Gastrocnemius medialis (tissue), 4 donors: ENCODE data around the gene CXXC5. TPM values are rescaled to one million over a fixed set of nuclear protein-coding genes. Genes with fewer than 3 reads are reported as not detected.

ENCODE experiments used
- ATAC-seq, 2 donors: fragments of 150-250 bp; one replicate each; pipeline ENCODE4 v1.9.1; 2016
- DNase-seq, 2 donors: peaks; one replicate each; pipeline ENCODE4 v3.0.0-alpha.2; 2019
- H3K27ac ChIP-seq, 4 donors: fragments of 200-600 bp; sonication (generic); 1 replicate in 1 of 4; 2 replicates in 3 of 4; pipeline ENCODE4 v1.5.1; 2016 to 2018; ENCODE audit warnings: mild to moderate bottlenecking in 2 of 4, moderate library complexity in 1 of 4
- H3K27me3 ChIP-seq, 3 donors: fragments of 200-600 bp; sonication (generic) in 2 of 3; 1 replicate in 1 of 3; 2 replicates in 2 of 3; pipeline versions ENCODE4 v1.5.1 to v1.6.0; 2016 to 2019; ENCODE audit warnings: mild to moderate bottlenecking in 1 of 3, moderate library complexity in 1 of 3
- H3K36me3 ChIP-seq, 2 donors: fragments of 200-600 bp; sonication (generic) in 1 of 2; one replicate each; pipeline ENCODE4 v1.5.1; 2017 to 2018
- H3K4me1 ChIP-seq, 2 donors: fragments of 200-600 bp; sonication (generic) in 1 of 2; one replicate each; pipeline ENCODE4 v1.5.1; 2016 to 2017; ENCODE audit warnings: mild to moderate bottlenecking in 2 of 2
- H3K4me3 ChIP-seq, 4 donors: fragments of 200-600 bp; sonication (generic) in 3 of 4; 1 replicate in 1 of 4; 2 replicates in 3 of 4; pipeline ENCODE4 v1.5.1; 2016 to 2019; ENCODE audit warnings: mild to moderate bottlenecking in 2 of 4
- H3K9me3 ChIP-seq, 3 donors: fragments of 200-600 bp; sonication (generic) in 2 of 3; 1 replicate in 1 of 3; 2 replicates in 2 of 3; pipeline ENCODE4 v1.5.1; 2016 to 2019
- POLR2A ChIP-seq, 2 donors: fragments of 450-650 bp; IDR thresholded peaks; one replicate each; pipeline ENCODE4 v1.6.1; 2017; ENCODE audit warnings: antibody characterized with exemption in 2 of 2, mild to moderate bottlenecking in 2 of 2, moderate library complexity in 2 of 2
- in situ Hi-C, 4 donors: fragments of 200-750 bp; cut with MboI; loops; one replicate each; pipeline versions ENCODE4 v1.15.0 to v1.8.0; 2017; ENCODE audit warnings: low sequenced_read_pairs in 4 of 4
- intact Hi-C: fragments of 100-400 bp; cut with DNase I; formaldehyde crosslinking; loops from one replicate; pipeline ENCODE4 v1.15.1; 2023; ENCODE audit warnings: low total_unique reads
- total RNA-seq, 4 donors: library from RNA; depleted of rRNA; stranded (reverse); fragments of >200 nt; gene quantifications; one replicate each; pipeline versions ENCODE4 v1.1.0 to v1.2.3, GENCODE V29; 2016
- TF ChIP-seq, protein P1 (sequence below), 5 experiments: fragments of 450-650 bp in 3 of 5; fragments of 200-600 bp in 2 of 5; sonication (generic) in 2 of 5; IDR thresholded peaks in 4 of 5; conservative IDR thresholded peaks in 1 of 5; 1 replicate in 4 of 5; 2 replicates in 1 of 5; pipeline ENCODE4 v1.5.1; 2016 to 2019; ENCODE audit warnings: antibody characterized with exemption in 5 of 5, mild to moderate bottlenecking in 3 of 5, moderate library complexity in 3 of 5

The CXXC5 gene
- total RNA-seq, 4 donors from 2014 or later = 38.5 to 83.8 (median 60.9) TPM

DNA sequence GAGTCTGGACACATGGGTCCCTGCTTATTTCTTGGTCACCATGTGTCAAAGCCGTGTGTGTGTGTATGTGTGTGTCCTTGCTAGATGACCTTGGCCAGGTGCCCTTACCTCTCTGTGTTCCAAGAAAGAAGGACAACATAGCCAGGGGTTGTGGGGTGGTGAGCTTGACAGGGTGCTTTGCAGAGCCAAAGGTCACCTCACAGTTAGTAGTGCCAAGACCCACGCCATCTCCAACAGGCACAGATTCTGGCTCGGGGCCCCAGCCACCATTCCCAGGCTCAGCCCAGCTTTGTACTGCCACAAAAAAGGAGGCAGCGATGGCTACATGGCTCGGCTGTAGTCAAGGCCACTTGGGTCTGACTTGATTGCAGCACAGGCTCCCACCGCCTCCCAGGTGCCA, 39.5 kb downstream of the CXXC5 start:
- H3K4me3 ChIP-seq = no peak overlapping the region
- in situ Hi-C loops = no loop called here
- ATAC-seq (no peak), DNase-seq (peak in 1 of 2 donors; percentile 66)
- TF ChIP-seq, protein P1, sequence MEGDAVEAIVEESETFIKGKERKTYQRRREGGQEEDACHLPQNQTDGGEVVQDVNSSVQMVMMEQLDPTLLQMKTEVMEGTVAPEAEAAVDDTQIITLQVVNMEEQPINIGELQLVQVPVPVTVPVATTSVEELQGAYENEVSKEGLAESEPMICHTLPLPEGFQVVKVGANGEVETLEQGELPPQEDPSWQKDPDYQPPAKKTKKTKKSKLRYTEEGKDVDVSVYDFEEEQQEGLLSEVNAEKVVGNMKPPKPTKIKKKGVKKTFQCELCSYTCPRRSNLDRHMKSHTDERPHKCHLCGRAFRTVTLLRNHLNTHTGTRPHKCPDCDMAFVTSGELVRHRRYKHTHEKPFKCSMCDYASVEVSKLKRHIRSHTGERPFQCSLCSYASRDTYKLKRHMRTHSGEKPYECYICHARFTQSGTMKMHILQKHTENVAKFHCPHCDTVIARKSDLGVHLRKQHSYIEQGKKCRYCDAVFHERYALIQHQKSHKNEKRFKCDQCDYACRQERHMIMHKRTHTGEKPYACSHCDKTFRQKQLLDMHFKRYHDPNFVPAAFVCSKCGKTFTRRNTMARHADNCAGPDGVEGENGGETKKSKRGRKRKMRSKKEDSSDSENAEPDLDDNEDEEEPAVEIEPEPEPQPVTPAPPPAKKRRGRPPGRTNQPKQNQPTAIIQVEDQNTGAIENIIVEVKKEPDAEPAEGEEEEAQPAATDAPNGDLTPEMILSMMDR (IDR thresholded peaks at IDR 0.05 in 4 of 5, conservative IDR thresholded peaks at IDR 0.05 in 1 of 5) = no peak
- no peak for TF ChIP-seq POLR2A (IDR thresholded peaks at IDR 0.05)
- H3K4me1 ChIP-seq = peaks cover 65 to 70% of the 10 kb centered on the region in 2 donors
- no peaks in the 10 kb centered on the region for H3K36me3 ChIP-seq
- no peaks in the 10 kb centered on the region for H3K9me3 ChIP-seq
- peak overlapping the region; percentile 97 to 99 (median 98) for H3K27ac ChIP-seq
- intact Hi-C loops = loop anchor here (2.0 to 10.0 kb wide), 2 partner anchors 77 to 273 kb away; no protein-coding TSS in a partner anchor
- H3K27me3 ChIP-seq = no peaks in the 10 kb centered on the region

DNA sequence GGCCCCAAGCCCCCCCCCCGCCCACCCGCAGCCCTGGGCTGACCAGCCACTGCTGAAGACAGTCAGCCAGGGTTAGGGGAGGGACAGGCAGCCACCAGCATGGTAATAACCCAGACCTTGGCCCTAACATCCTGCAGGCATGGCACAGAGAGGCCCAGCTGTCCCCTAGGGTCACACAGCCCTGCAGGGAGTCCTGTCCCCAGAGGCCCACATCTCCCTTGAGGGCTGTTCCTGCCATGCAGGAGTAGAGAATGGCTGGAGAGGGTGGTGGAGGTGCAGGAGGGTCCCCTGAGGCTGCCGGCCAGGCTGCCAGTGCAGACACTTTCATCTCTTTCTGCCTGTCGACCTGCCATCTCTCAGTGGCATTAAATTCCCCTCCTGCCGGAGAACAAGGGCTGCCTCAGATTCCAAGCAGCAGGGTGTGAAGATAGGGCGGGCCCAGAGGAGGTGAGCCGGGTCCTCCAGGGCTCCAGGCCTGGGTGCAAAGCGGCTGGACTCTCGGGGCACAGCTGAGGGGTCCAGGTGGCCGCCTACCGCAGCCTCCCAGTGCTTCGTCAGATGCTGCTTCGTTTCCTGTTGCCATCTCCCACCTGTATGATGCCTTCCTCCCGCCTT, 40.0 kb downstream of the CXXC5 start:
- Histone ChIP-seq H3K4me3 (no peak overlapping the region), H3K9me3 (no peaks in the 10 kb centered on the region), H3K4me1 (peaks cover 64 to 76% of the 10 kb centered on the region in 2 donors), H3K36me3 (no peaks in the 10 kb centered on the region), H3K27me3 (no peaks in the 10 kb centered on the region), H3K27ac (peak overlapping the region; percentile 97 to 99 (median 98))
- no peak for DNase-seq
- no peak for ATAC-seq
- TF ChIP-seq POLR2A (IDR thresholded peaks at IDR 0.05) = no peak
- TF ChIP-seq, protein P1 (IDR thresholded peaks at IDR 0.05 in 4 of 5, conservative IDR thresholded peaks at IDR 0.05 in 1 of 5) = no peak
- intact Hi-C loops (loop anchor here (2.0 to 10.0 kb wide), 2 partner anchors 77 to 273 kb away; no protein-coding TSS in a partner anchor), in situ Hi-C loops (no loop called here)

DNA sequence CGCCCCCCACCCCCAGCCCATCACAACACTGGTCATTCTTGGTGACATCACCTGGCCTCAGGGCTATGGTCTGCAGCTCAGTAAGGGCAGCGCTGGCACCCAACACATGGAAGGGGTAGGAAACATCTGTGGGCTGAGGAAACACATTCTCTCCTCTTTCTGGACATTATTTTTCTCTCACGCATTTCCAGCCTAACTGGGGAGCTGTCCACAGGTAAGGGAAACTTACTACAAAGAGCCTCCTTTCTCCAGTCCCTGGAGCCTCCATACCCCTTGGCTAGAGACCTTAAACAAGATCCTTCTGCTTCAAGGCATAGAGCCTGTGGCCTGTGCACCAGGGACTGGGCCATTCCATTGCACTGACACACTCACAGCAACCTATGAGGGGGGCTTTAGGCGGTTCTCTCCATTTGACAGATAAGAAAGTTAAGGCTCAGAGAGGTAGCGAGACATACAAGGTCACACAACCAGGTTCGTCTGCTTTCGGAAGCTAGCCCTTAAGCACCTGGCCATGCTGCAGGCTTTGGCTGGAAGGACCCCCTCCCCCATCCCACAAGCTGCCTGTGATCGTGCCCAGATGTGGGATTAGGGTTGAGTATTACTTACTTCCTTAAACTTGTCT, 40.7 kb downstream of the CXXC5 start:
- no peak for TF ChIP-seq POLR2A (IDR thresholded peaks at IDR 0.05)
- TF ChIP-seq, protein P1 (IDR thresholded peaks at IDR 0.05 in 4 of 5, conservative IDR thresholded peaks at IDR 0.05 in 1 of 5) = no peak
- Histone ChIP-seq H3K27ac (peak overlapping the region; percentile 97 to 99 (median 98)), H3K27me3 (no peaks in the 10 kb centered on the region), H3K4me1 (peaks cover 64 to 77% of the 10 kb centered on the region in 2 donors), H3K36me3 (no peaks in the 10 kb centered on the region), H3K4me3 (no peak overlapping the region), H3K9me3 (no peaks in the 10 kb centered on the region)
- DNase-seq = no peak
- no peak for ATAC-seq
- intact Hi-C loops = loop anchor here (2.0 to 10.0 kb wide), 2 partner anchors 76 to 274 kb away; no protein-coding TSS in a partner anchor
- in situ Hi-C loops = no loop called here

DNA sequence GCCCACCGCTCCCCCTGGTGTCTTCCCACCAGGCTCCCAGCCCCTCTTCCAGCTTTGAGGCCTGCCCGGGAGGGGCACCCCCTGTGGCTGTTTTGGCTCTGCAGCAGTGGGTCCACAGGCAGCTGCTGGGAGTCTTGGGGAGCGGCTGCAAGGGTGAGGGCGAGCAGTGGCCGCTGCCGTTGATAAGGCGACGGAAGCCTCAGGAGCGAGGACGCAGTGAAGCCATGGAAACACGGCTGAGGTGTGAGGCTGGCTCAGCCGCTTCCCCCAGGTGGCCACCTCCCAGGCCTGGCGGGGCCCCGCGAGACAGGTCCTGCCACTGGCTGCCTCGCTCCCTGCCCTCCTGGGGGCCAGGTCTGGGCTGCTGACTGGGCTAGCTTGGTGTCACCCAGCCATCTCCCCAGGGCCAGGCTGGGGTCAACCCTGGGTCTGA, 41.5 kb downstream of the CXXC5 start:
- H3K36me3 ChIP-seq = no peaks in the 10 kb centered on the region
- intact Hi-C loops = loop anchor here (1.0 to 10.0 kb wide), 4 partner anchors 56 to 275 kb away; no protein-coding TSS in a partner anchor
- H3K27ac ChIP-seq = peak overlapping the region; percentile 35 to 98 (median 80)
- H3K4me1 ChIP-seq = peaks cover 57 to 72% of the 10 kb centered on the region in 2 donors
- in situ Hi-C loops = loop anchor here (5.0 to 10.0 kb wide), 4 partner anchors 55 to 75 kb away; no protein-coding TSS in a partner anchor
- H3K4me3 ChIP-seq = no peak overlapping the region
- no peak for TF ChIP-seq POLR2A (IDR thresholded peaks at IDR 0.05)
- TF ChIP-seq, protein P1 (IDR thresholded peaks at IDR 0.05 in 4 of 5, conservative IDR thresholded peaks at IDR 0.05 in 1 of 5) = no peak
- DNase-seq = no peak
- no peak for ATAC-seq
- H3K27me3 ChIP-seq = no peaks in the 10 kb centered on the region
- H3K9me3 ChIP-seq = no peaks in the 10 kb centered on the region
